T-helper 17 cell (primary cell): ENCODE measurements around the gene TTLL1. TPM values are rescaled to one million over a fixed set of nuclear protein-coding genes. Genes with fewer than 3 reads are reported as not detected.
A peak's percentile ranks its signal among the peaks of the same experiment; 100 is the strongest.

Experiments used
- ATAC-seq: fragments of 150-1000 bp; cut with Tn5 transposase; 2 replicates; pipeline ENCODE4 v1.10.0; 2021; ENCODE audit warnings: mild to moderate bottlenecking, moderate library complexity
- DNase-seq, 3 donors: peaks; one replicate each; pipeline versions ENCODE4 v3.0.0 to v3.0.0-alpha.2; 2020 to 2021
- H3K9me3 ChIP-seq: one replicate; pipeline ENCODE4 v1.7.0; 2013; ENCODE audit warnings: low read length, mild to moderate bottlenecking; ENCODE audit not compliant: control insufficient read depth, poor library complexity, severe bottlenecking
- H3K27ac Mint-ChIP-seq: one replicate; pipeline ENCODE4 v1.8.0; 2022; ENCODE audit warnings: mild to moderate bottlenecking, moderate library complexity, mixed read lengths
- H3K27me3 Mint-ChIP-seq: one replicate; pipeline ENCODE4 v1.8.0; 2022; ENCODE audit warnings: mixed read lengths
- H3K36me3 Mint-ChIP-seq: one replicate; pipeline ENCODE4 v1.8.0; 2022; ENCODE audit warnings: low read depth, mixed read lengths
- H3K4me1 Mint-ChIP-seq: one replicate; pipeline ENCODE4 v1.8.0; 2022; ENCODE audit warnings: mild to moderate bottlenecking, mixed read lengths
- H3K4me3 Mint-ChIP-seq: one replicate; pipeline ENCODE4 v1.8.0; 2022; ENCODE audit warnings: mild to moderate bottlenecking, moderate library complexity, mixed read lengths
- total RNA-seq, 4 donors: library from RNA in 2 of 4; stranded (reverse) in 2 of 4; gene quantifications; one replicate each; pipeline ENCODE4 v1.2.3 and lab custom pipeline; 2022 to 2026

TTLL1 gene
- total RNA-seq, 2 donors from 2014 or later, result 3.3 to 5.9 TPM

GRCh38 chr22:43009444-43009843 is 79.7 kb downstream of the TTLL1 start:
- DNase-seq, result no peak
- H3K36me3 Mint-ChIP-seq, result no peaks in the 10 kb centered on the region
- H3K27me3 Mint-ChIP-seq, result no peaks in the 10 kb centered on the region
- H3K4me1 Mint-ChIP-seq, result peaks cover 45% of the 10 kb centered on the region
- H3K27ac Mint-ChIP-seq, result no peak overlapping the region
- no peaks in the 10 kb centered on the region for H3K9me3 ChIP-seq
- H3K4me3 Mint-ChIP-seq, result no peak overlapping the region
- no peak for ATAC-seq

GRCh38 chr22:43008921-43009320 is 80.3 kb downstream of the TTLL1 start:
- no peaks in the 10 kb centered on the region for H3K36me3 Mint-ChIP-seq
- DNase-seq, result no peak

DNA sequence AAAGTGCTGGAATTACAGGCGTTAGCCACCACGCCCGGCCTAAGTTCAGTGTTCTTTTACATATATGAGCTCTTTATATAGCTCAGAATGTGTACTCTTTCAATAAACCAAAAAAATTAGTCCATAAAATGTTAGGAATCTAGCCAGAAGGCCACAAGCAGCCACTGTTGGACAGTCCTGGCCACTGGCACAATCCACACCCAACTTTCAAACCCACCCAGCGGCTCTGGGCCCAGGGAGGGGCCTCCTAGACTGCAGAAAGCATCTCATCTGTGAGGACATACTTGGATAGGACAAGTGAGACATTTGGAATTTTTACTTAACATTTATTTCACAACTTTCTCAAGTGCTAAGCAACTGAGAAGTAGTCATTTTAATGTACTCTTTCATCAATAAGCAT is 80.7 kb downstream of the TTLL1 start:
- Mint-ChIP-seq H3K27ac (peak overlapping the region; percentile 8), H3K4me3 (no peak overlapping the region), H3K36me3 (no peaks in the 10 kb centered on the region), H3K27me3 (no peaks in the 10 kb centered on the region), H3K4me1 (peaks cover 46% of the 10 kb centered on the region)
- H3K9me3 ChIP-seq, result no peaks in the 10 kb centered on the region
- ATAC-seq, result no peak
- DNase-seq, result no peak

More at GRCh38 chr22:43008921-43009320, 80.3 kb downstream of the TTLL1 start:
- no peaks in the 10 kb centered on the region for H3K9me3 ChIP-seq
- Mint-ChIP-seq H3K4me3 (no peak overlapping the region), H3K27me3 (no peaks in the 10 kb centered on the region), H3K27ac (peak overlapping the region; percentile 8), H3K4me1 (peaks cover 46% of the 10 kb centered on the region)
- no peak for ATAC-seq

- no peak for ATAC-seq
- Mint-ChIP-seq H3K27ac (no peak overlapping the region), H3K36me3 (no peaks in the 10 kb centered on the region), H3K4me3 (no peak overlapping the region), H3K27me3 (no peaks in the 10 kb centered on the region), H3K4me1 (peaks cover 44% of the 10 kb centered on the region)
- no peak for DNase-seq
- H3K9me3 ChIP-seq, result no peaks in the 10 kb centered on the region
Observed at GRCh38 chr22:43007519-43008102, 81.6 kb downstream of the TTLL1 start.

DNA sequence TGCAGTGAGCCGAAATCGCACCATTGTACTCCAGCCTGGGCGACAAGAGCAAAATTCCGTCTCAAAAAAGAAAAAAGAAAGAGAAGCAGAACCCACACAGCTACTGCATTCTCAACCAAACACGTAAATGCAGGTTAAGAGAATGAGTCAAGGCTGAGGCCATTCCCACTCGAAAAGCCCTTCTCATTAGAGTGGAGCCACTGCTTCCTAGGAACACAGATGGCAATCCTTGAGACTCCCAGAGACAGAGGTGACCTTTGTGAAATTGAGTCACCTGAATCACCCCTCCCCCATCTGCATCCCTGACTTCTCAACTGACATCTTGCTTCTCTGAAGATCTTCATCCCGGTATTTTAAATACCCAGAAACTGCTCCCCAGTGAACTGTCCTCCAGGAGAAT is 82.4 kb downstream of the TTLL1 start:
- Mint-ChIP-seq H3K4me3 (no peak overlapping the region), H3K27ac (no peak overlapping the region), H3K4me1 (peaks cover 52% of the 10 kb centered on the region), H3K36me3 (no peaks in the 10 kb centered on the region), H3K27me3 (no peaks in the 10 kb centered on the region)
- no peaks in the 10 kb centered on the region for H3K9me3 ChIP-seq
- no peak for ATAC-seq
- no peak for DNase-seq

GRCh38 chr22:43006016-43006505 is 83.1 kb downstream of the TTLL1 start:
- ATAC-seq (no peak), DNase-seq (no peak)
- Mint-ChIP-seq H3K27me3 (no peaks in the 10 kb centered on the region), H3K4me1 (peaks cover 55% of the 10 kb centered on the region), H3K27ac (no peak overlapping the region), H3K36me3 (no peaks in the 10 kb centered on the region), H3K4me3 (no peak overlapping the region)
- H3K9me3 ChIP-seq, result no peaks in the 10 kb centered on the region

- no peaks in the 10 kb centered on the region for H3K36me3 Mint-ChIP-seq
- H3K4me3 Mint-ChIP-seq, result no peak overlapping the region
- no peaks in the 10 kb centered on the region for H3K27me3 Mint-ChIP-seq
- H3K9me3 ChIP-seq, result no peaks in the 10 kb centered on the region
- H3K27ac Mint-ChIP-seq, result no peak overlapping the region
- ATAC-seq, result no peak
- DNase-seq, result no peak
- peaks cover 63% of the 10 kb centered on the region for H3K4me1 Mint-ChIP-seq
Observed at GRCh38 chr22:43005106-43005505, 84.1 kb downstream of the TTLL1 start.

- H3K27me3 Mint-ChIP-seq, result no peaks in the 10 kb centered on the region
- H3K4me3 Mint-ChIP-seq, result no peak overlapping the region
- no peak for DNase-seq
- peaks cover 63% of the 10 kb centered on the region for H3K4me1 Mint-ChIP-seq
- peak overlapping the region; percentile 60 for H3K27ac Mint-ChIP-seq
- H3K9me3 ChIP-seq, result no peaks in the 10 kb centered on the region
- peak; percentile 9 for ATAC-seq
- no peaks in the 10 kb centered on the region for H3K36me3 Mint-ChIP-seq
Observed at GRCh38 chr22:43004362-43005035, 84.7 kb downstream of the TTLL1 start.

DNA sequence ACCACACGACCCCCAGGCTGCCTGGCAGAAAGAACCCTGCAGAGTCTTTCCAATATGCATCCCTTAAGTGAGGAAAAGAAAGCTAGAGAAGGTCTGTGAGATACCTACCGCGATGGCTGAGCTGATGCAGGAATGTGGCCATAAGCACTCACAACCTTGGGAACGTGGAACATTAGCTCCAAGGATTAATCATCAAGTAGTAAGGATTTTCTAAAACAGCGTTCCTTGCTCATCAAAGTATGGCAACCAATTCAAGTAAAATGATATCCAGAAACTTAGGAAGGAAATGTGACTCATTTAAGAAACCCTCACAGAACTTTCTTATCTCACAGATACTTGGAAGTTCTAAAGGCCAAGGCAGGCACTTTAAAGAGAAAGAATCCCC is 87.0 kb downstream of the TTLL1 start:
- DNase-seq, result no peak

GRCh38 chr22:43001271-43002201 is 87.7 kb downstream of the TTLL1 start:
- ATAC-seq (peak; percentile 50), DNase-seq (no peak)
- Mint-ChIP-seq H3K4me3 (peak overlapping the region; percentile 39), H3K27me3 (no peaks in the 10 kb centered on the region), H3K36me3 (no peaks in the 10 kb centered on the region), H3K4me1 (peaks cover 69% of the 10 kb centered on the region), H3K27ac (peak overlapping the region; percentile 60)
- H3K9me3 ChIP-seq, result no peaks in the 10 kb centered on the region

More for the DNA sequence above, 87.0 kb downstream of the TTLL1 start:
- Mint-ChIP-seq H3K27ac (peak overlapping the region; percentile 60), H3K4me3 (no peak overlapping the region), H3K36me3 (no peaks in the 10 kb centered on the region), H3K4me1 (peaks cover 73% of the 10 kb centered on the region), H3K27me3 (no peaks in the 10 kb centered on the region)
- H3K9me3 ChIP-seq, result no peaks in the 10 kb centered on the region
- no peak for ATAC-seq

DNA sequence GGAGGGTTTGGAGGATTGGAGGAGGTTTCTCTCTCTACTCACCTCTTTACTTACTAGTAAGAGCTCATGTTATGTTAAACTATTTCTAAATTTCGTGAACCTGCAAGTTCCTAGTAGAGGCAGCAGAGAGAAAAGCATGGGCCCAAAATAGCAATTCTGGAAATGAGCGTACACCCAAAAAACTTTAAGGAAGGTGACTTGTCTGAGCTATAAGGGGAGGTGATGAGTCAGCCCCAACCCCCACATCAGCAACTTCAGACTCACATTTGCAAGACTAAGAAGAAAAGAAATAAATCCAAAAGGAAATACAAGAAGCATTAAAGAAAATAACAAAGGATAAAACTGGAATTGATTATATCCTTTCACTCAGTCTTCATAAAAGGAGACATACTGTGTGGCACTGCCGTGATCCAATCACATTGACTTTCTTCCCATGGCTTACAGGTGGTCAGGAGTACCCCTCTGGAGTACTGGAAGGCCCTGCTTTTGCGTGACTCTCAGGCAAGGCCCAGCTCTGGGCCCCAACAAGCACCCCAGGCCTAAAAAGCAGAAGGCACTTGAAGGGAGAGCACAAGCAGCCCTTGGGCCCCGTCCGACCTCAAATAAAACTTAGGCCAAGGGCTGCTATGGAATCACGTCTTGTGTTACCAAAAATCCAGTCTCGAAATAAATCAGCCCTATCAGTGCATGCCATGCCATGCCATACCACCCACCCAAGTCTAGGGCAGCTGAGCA is 88.6 kb downstream of the TTLL1 start:
- H3K9me3 ChIP-seq, result no peaks in the 10 kb centered on the region
- no peaks in the 10 kb centered on the region for H3K27me3 Mint-ChIP-seq
- peak overlapping the region; percentile 60 for H3K27ac Mint-ChIP-seq
- peaks cover 63% of the 10 kb centered on the region for H3K4me1 Mint-ChIP-seq
- no peaks in the 10 kb centered on the region for H3K36me3 Mint-ChIP-seq
- no peak for ATAC-seq
- H3K4me3 Mint-ChIP-seq, result no peak overlapping the region
- no peak for DNase-seq

GRCh38 chr22:42997582-42998090 is 91.6 kb downstream of the TTLL1 start:
- Mint-ChIP-seq H3K4me3 (no peak overlapping the region), H3K36me3 (peaks cover 3% of the 10 kb centered on the region), H3K27ac (peak overlapping the region; percentile 60), H3K27me3 (no peaks in the 10 kb centered on the region), H3K4me1 (peaks cover 52% of the 10 kb centered on the region)
- ATAC-seq (no peak), DNase-seq (no peak)
- H3K9me3 ChIP-seq, result no peaks in the 10 kb centered on the region
